HepG2 (cell line): ENCODE measurements around the gene GPSM1. TPM values are rescaled to one million over a fixed set of nuclear protein-coding genes. Genes with fewer than 3 reads are reported as not detected.

Experiments used
- ATF2 ChIP-seq: sonication (generic); formaldehyde crosslinking; IDR thresholded peaks from 2 replicates; pipeline ENCODE4 v1.4.0; 2020; ENCODE audit warnings: missing genetic modification reagents
- CEBPB ChIP-seq: IDR thresholded peaks from 2 replicates; pipeline ENCODE4 v1.6.1; 2011; ENCODE audit warnings: low read depth, low read length, improper control_type of control experiment, borderline replicate concordance
- GABPA ChIP-seq, 2 experiments: IDR thresholded peaks; 2 replicates each; pipeline ENCODE4 v1.6.1; 2011 to 2016; ENCODE audit warnings: low read depth in 2 of 2, low read length in 1 of 2, missing biosample characterization in 1 of 2, missing genetic modification characterization in 1 of 2
- HHEX ChIP-seq: IDR thresholded peaks from 2 replicates; pipeline ENCODE4 v1.6.1; 2016; ENCODE audit warnings: control low read depth
- HOXA9 ChIP-seq: sonication (generic); formaldehyde crosslinking; IDR thresholded peaks from 2 replicates; pipeline ENCODE4 v1.8.1; 2022; ENCODE audit warnings: missing genetic modification reagents, mild to moderate bottlenecking, moderate library complexity, borderline replicate concordance
- SRSF9 ChIP-seq: fragments of 200-400 bp; formaldehyde crosslinking; IDR thresholded peaks from 2 replicates; pipeline ENCODE4 v1.6.1; 2018; ENCODE audit warnings: borderline replicate concordance, mild to moderate bottlenecking, low read depth, low read length; ENCODE audit not compliant: insufficient read depth, poor library complexity, severe bottlenecking
- TARDBP ChIP-seq: sonication (generic); formaldehyde crosslinking; IDR thresholded peaks from 2 replicates; pipeline ENCODE4 v1.8.0; 2022; ENCODE audit warnings: mild to moderate bottlenecking, missing genetic modification reagents
- ZBTB4 ChIP-seq: sonication (generic); formaldehyde crosslinking; IDR thresholded peaks from 2 replicates; pipeline ENCODE4 v1.4.0; 2020; ENCODE audit warnings: missing genetic modification reagents, mild to moderate bottlenecking, borderline replicate concordance
- ZBTB49 ChIP-seq: sonication (generic); formaldehyde crosslinking; IDR thresholded peaks from 2 replicates; pipeline ENCODE4 v1.4.0; 2020; ENCODE audit warnings: missing genetic modification reagents, borderline replicate concordance
- ZFP91 ChIP-seq: sonication (generic); formaldehyde crosslinking; IDR thresholded peaks from 2 replicates; pipeline ENCODE4 v1.9.0; 2022; ENCODE audit warnings: missing genetic modification reagents, mild to moderate bottlenecking, borderline replicate concordance
- ZNF30 ChIP-seq: sonication (generic); formaldehyde crosslinking; IDR thresholded peaks from 2 replicates; pipeline ENCODE4 v1.5.0; 2020; ENCODE audit warnings: mild to moderate bottlenecking, missing genetic modification reagents
- ZNF44 ChIP-seq: sonication (generic); formaldehyde crosslinking; IDR thresholded peaks from 2 replicates; pipeline ENCODE4 v1.5.1; 2020; ENCODE audit warnings: mild to moderate bottlenecking, missing genetic modification reagents
- ZXDC ChIP-seq: sonication (generic); formaldehyde crosslinking; IDR thresholded peaks from 2 replicates; pipeline ENCODE4 v1.5.0; 2020; ENCODE audit warnings: mild to moderate bottlenecking, missing genetic modification reagents
- polyA plus RNA-seq, 8 experiments: library from polyadenylated mRNA; depleted of rRNA in 3 of 8; stranded (reverse) in 7 of 8; unstranded in 1 of 8; fragments of >200 nt; fragmentation: Illumina TruSeq in 4 of 8; extraction: Trizol in 4 of 8; gene quantifications; 2 replicates each; pipeline versions ENCODE4 v1.2.1 to v1.2.3, GENCODE V29; 2011 to 2016; ENCODE audit warnings: low read depth in 4 of 8, missing spikeins in 1 of 8, mixed read lengths in 1 of 8; ENCODE audit not compliant: insufficient read depth in 1 of 8
- total RNA-seq, 5 experiments: library from RNA; depleted of rRNA; stranded (reverse); fragments of >200 nt; fragmentation: Illumina TruSeq; extraction: Trizol; gene quantifications; 2 replicates each; pipeline ENCODE4 v1.2.3, GENCODE V29; 2016; ENCODE audit warnings: low read depth in 1 of 5

The GPSM1 gene
- total and polyA plus RNA-seq, 2 of the 13 experiments (the other 11 are each of a cell fraction or from before 2014, with no cell fraction given) = 1.0 to 2.4 TPM

- no peak for TF ChIP-seq ZFP91 (CRISPR knock-in tag)
- TF ChIP-seq GABPA (IDR thresholded peaks at IDR 0.05; ENCODE audit: low read depth, low read length) = no peak
- TF ChIP-seq GABPA (CRISPR knock-in tag; IDR thresholded peaks at IDR 0.05; ENCODE audit: low read depth) = peak; percentile 67
- no peak for TF ChIP-seq ZNF30 (CRISPR knock-in tag)
- no peak for TF ChIP-seq CEBPB
- TF ChIP-seq ATF2 (CRISPR knock-in tag) = no peak
- TF ChIP-seq HOXA9 (CRISPR knock-in tag) = no peak
- no peak for TF ChIP-seq ZXDC (CRISPR knock-in tag)
- TF ChIP-seq HHEX (CRISPR knock-in tag) = no peak
- TF ChIP-seq ZBTB49 (CRISPR knock-in tag) = no peak
- TF ChIP-seq TARDBP (CRISPR knock-in tag) = no peak
- no peak for TF ChIP-seq ZBTB4
- no peak for TF ChIP-seq ZNF44 (CRISPR knock-in tag)
- TF ChIP-seq SRSF9 = no peak
Observed at GRCh38 chr9:136339173-136339957, 12.0 kb downstream of the GPSM1 start (continued).
